Neural progenitor cell (in vitro differentiated cells): Measurements from ENCODE around the gene CRYZL1.

Source experiments
- CTCF ChIP-seq: fragments of 200-600 bp; sonication (generic); IDR thresholded peaks from 2 replicates; pipeline ENCODE4 v1.5.1; 2017; ENCODE audit warnings: antibody characterized with exemption, mild to moderate bottlenecking
- EZH2 ChIP-seq: fragments of 200-600 bp; sonication (generic); IDR thresholded peaks from 2 replicates; pipeline ENCODE4 v1.6.1; 2017; ENCODE audit warnings: antibody characterized with exemption, mild to moderate bottlenecking, moderate library complexity

GRCh38 chr21:33642896-33643657, 1.5 kb upstream of the CRYZL1 start:
- TF ChIP-seq CTCF (no peak), EZH2 (no peak)
